ENCODE measurements around the gene MSRB3.

The MSRB3 gene

GRCh38 chr12:65300679-65301349 is 22.3 kb downstream of the MSRB3 start:
- TF ChIP-seq CTCF (IDR thresholded peaks at IDR 0.05; ENCODE audit: low read depth, low read length, missing control alignments): peak; percentile 56
- H3K4me3 ChIP-seq (replicated peaks; ENCODE audit: low read depth, low read length): no peak overlapping the region
- no peak for DNase-seq (ENCODE audit: extremely low read depth, low read depth)

- DNase-seq (ENCODE audit: extremely low read depth, low read depth): no peak
- H3K4me3 ChIP-seq (replicated peaks; ENCODE audit: low read depth, low read length): no peak overlapping the region
- no peak for TF ChIP-seq CTCF (IDR thresholded peaks at IDR 0.05; ENCODE audit: low read depth, low read length, missing control alignments)
Measured at GRCh38 chr12:65302891-65303290, 24.4 kb downstream of the MSRB3 start.

GRCh38 chr12:65305346-65305950 is 27.0 kb downstream of the MSRB3 start:
- no peak overlapping the region for H3K4me3 ChIP-seq (replicated peaks; ENCODE audit: low read depth, low read length)
- no peak for TF ChIP-seq CTCF (IDR thresholded peaks at IDR 0.05; ENCODE audit: low read depth, low read length, missing control alignments)
- no peak for DNase-seq (ENCODE audit: extremely low read depth, low read depth)

GRCh38 chr12:65306366-65307168 is 28.1 kb downstream of the MSRB3 start:
- no peak for DNase-seq (ENCODE audit: extremely low read depth, low read depth)
- TF ChIP-seq CTCF (IDR thresholded peaks at IDR 0.05; ENCODE audit: low read depth, low read length, missing control alignments): peak; percentile 64
- no peak overlapping the region for H3K4me3 ChIP-seq (replicated peaks; ENCODE audit: low read depth, low read length)

GRCh38 chr12:65307169-65307501 is 28.7 kb downstream of the MSRB3 start:
- TF ChIP-seq CTCF (IDR thresholded peaks at IDR 0.05; ENCODE audit: low read depth, low read length, missing control alignments): no peak
- no peak overlapping the region for H3K4me3 ChIP-seq (replicated peaks; ENCODE audit: low read depth, low read length)
- no peak for DNase-seq (ENCODE audit: extremely low read depth, low read depth)

- no peak for TF ChIP-seq CTCF (IDR thresholded peaks at IDR 0.05; ENCODE audit: low read depth, low read length, missing control alignments)
- H3K4me3 ChIP-seq (replicated peaks; ENCODE audit: low read depth, low read length): no peak overlapping the region
- DNase-seq (ENCODE audit: extremely low read depth, low read depth): no peak
Measured at GRCh38 chr12:65308006-65308405, 29.5 kb downstream of the MSRB3 start.

Data from HFF-Myc (cell line).